Germinal center (tissue), 1 donor: ENCODE results near the gene ISCA1.
"Not testable (repeated sequence)": the region's sequence is repeated elsewhere in the genome, so short reads cannot be mapped to it uniquely, and the experiment has no call there.

Experiments
- DNase-seq: peaks from one replicate; pipeline ENCODE4 v3.0.0; 2012; ENCODE audit warnings: mixed read lengths, low spot score

Gene ISCA1

DNA sequence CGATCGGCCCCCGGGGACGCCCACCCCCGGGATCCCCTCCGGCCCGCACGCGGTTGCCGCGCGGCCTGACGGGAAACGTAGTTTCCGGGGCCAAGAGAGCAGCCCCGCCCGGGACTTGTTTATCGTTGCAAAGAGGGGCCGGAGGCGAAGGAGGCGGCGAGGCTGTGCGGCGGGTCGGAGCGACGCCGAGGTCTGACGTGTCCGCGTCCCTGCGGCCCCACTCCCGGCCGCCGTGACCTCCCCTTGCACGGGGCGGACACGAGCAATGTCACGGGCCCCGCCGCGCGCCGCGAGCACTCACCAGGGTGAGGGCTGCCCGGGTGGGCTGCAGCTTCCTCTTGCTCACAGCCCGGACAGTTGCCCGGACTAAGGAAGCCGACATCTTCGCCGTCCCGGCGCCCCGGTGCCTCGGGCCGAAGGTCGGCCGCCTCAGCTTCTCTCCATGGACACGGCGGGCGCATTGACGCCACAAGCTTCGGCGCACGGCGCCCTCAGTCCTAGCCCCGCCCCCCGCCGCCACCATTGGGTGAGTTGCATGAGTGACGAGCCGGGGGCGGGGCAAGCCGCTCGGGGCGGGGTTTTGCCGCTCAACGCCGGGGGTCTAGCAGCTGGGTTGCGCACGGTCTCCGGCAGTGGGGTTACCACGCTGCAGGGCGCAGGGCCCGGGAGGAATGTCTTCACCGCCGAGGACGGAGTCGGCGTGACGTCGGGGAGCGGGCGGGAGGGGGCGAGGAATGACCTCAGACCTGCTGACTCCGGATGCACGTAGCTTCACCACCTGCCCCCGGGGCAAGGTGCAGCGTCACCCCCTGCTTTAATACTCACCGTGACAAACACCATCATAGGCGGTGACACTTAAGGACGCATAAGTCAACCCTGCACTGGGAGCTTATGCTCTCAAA lies at the start of gene ISCA1:
ISCA1 (minus strand) TSS at position 462 of the 902 bp plus-strand sequence; CDS start at position 382, 80 bp downstream.
- peak; percentile 92 for DNase-seq

DNA sequence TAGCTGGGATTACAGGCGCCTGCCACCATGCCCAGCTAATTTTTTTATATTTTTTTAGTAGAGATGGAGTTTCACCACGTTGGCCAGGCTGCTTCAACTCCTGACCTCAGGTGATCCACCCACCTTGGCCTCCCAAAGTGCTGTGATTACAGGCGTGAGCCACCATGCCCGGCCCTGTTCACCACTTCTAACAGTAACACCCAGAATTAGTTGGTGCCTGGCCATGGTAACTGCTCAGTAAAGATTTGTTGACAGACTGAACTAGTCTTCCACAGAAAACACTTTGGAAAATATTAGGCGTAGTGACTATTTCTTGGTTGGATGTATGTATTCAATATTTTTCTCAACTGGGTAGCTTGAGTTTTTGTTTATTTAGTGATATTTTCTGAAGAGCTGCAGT lies 47.8 kb upstream of the ISCA1 start:
- no peak for DNase-seq

DNA sequence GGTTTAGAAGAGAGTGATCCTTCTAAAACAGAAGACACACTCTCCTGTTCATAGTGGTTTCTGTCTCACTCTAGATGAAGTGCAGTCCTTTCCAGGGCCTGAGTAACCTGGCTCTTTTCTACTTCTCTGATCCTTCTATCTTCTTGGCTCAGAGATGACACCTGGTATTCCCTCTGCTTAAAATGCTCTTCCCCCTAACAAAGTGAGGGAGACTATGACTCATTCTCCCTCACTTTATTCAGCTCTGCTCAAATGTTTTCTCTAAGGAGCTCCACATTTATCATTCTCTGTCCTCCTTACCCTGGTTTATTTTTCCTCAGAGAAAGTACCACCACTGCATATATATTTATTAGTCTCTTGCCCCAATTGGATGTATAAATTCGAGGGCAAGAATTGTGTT lies 47.3 kb upstream of the ISCA1 start:
- DNase-seq, result no peak

DNA sequence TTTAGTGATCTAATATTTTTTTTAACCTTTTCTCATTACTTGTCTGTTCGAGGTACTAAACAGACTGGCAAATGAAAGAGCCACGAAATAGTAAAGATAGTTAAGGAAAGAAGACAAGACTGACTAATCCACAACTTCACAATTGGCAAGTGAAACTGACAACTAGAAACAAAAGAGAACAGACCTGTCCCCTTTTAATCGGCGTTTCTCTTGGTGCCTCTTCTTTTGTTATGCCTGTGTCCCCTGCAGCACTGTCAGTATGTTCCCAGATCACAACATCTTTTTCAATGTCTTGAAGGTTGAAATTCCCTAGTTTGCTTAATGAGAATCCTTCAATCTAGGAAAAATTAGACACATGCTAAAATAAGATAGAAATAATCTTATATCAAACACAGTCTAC lies 45.8 kb upstream of the ISCA1 start:
- no peak for DNase-seq

DNA sequence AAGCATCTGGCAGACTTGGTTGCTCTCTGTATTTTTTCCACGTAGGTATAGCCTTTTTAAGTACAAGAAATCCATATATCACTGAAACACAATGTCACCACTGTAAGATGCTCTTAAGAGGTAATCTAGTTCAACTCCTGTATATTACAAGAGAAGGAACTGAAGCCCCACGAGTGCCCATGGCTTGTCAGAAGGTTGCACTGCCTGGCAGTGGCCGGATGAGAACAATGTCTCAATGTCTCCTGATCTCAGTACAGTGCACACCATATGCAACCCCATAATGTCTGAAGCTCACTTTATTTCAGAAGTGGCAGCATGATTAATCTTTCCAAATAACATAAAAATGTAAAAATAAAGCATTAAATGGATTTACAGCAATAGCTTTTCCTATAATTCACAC lies 44.2 kb upstream of the ISCA1 start:
- no peak for DNase-seq

DNA sequence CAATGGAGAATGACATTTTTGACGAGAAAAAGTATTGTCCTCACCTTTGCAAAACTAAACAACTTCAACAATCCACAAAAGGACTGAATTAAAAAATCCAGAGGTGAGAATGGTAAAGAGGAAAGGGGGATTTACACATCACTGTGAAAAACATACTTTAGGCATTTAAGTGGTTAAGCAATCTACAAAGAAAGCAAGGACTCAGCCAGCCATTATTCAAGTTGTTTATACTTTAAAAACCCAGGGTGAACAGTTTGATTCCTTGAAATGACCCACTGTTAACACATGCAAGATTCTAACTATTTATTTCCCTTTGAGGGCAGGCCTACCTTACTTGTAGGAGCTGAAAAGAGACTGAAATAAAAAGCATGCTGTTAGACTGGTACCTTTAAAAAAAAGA lies 42.6 kb upstream of the ISCA1 start:
- DNase-seq, result no peak

DNA sequence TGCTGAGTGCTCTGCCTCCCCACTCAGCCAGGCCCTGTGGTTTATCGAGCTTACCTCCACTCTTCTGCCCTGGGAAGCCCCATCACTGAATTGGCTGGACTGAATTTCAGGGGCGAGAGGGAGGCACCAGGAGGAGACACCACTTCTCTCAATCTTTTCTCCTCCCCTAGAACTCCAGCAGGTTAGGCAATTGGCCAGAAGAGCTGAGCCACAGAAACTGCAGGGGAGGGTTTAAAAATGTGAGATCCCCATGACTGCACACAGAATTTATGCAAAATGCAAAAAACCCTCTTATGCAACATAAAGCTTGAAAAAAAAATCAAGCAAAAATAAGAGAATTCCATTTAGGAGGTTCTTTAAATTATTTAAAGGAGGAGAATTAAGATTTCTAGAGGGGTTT lies 42.0 kb upstream of the ISCA1 start:
- DNase-seq, result peak; percentile 22

DNA sequence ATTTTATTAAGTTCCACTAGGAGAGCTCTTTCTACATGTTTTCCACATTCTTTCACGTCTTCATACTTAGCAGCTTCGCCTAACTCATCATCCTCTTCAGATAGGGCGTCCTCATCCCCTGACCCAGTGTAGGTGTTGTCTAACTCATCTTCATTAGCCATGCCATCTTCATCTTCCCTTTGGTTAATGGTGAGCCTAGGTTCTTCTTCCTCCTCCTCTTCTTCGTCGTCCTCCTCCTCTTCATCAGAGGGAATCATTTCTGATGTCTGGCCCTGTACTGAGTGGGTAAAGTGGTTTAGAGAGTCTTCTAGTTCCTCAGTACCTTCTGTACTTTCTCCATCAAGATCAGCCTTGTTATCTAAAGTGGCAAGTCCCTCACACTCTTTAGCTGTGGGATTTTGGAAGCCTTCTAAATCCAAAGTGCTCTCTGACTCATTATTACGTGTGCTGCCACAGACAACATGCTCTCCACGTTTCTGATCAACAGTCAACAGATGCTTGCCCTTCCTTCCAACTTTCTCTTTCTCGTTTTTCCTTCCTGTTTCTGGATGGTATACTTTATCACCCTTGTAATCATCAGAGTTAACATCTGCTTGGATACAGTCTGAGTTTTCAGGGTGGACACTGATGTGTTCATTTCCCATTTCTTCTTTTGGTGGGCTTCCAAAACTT lies 40.8 kb upstream of the ISCA1 start:
- no peak for DNase-seq

DNA sequence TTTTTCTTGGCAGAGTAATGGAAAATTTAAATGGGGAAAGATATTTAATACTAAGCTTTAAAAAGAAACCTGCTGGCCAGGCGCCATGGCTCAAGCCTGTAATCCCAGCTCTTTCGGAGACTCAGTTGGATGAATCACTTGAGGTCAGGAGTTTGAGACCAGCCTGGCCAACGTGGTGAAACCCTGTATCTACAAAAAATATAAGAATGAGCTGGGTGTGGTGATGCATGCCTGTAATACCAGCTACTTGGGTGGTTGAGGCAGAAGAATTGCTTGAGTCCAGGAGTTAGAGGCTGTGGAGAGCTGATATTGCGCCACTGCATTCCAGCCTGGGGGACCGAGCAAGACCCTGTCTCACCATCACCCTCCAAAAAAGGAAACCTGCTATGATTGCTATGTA lies 39.0 kb upstream of the ISCA1 start:
- DNase-seq, result no peak

DNA sequence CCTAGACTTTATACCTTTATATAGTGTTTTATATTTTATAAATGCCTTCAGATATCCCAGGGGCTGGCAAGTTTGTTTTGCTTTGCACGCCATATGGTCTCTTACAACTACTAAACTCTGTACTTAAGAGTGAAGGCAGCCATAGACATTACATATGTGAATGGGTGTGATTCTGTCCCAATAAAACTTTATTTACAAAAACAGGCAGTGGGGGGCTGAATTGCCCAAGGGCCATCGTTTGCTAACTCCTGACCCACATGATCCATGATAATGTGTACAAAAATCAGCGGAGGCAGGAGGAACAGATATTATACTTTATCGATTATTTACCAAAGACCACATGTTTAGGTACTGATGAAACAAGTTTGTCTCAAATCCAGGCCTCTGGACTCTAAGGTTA lies 35.8 kb upstream of the ISCA1 start:
- DNase-seq, result no peak

DNA sequence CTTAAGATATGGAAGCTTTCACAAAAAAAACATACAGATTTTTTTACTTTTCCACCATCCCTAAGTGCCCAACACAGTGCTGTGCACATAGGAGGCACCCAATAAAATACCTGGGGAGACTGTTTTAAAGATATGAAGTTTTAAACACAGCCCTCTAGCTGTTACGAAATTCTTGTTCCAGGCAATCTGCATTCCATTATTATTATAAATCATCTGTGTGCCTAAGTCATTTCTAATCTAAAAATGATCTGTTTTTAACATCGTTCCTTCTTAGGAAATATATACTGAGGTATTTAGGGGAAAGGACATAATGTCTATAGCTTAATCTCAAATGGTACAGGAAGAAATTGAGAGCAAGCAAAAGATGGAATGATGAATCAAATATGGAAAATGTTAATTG lies 32.7 kb upstream of the ISCA1 start:
- DNase-seq, result no peak

DNA sequence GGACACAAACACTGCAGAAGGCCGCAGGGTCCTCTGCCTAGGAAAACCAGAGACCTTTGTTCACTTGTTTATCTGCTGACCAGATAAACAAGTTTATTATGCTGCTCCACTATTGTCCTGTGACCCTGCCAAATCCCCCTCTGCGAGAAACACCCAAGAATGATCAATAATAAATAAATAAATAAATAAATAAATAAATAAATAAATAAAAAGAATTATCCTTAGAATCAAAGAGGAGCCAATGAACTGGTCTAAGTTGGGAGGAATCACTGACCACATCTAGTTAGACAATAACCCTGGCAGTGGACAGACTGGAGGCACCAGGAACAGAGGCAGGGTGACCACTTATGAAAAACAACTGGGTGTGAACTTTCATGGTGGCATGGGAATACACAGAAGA lies 30.6 kb upstream of the ISCA1 start:
- not testable (repeated sequence) for DNase-seq

DNA sequence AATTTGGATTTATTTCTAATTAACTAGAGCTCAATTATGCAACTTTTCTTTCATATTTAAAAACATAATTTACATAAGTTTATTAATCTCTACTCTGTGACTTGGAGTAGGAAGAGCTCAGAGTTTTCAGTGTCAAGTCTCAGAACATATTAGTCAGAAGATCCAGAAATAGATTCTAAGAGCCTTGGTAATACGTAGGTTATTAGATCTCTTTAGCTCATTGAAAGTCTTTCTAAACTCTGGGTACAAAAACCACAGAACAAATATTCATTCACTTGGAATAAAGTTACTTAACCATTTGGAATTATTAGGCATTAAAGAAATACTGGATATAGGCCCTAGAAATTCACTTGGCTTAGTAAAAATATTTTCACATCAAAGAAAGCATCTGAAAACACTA lies 26.3 kb upstream of the ISCA1 start:
- DNase-seq, result no peak

DNA sequence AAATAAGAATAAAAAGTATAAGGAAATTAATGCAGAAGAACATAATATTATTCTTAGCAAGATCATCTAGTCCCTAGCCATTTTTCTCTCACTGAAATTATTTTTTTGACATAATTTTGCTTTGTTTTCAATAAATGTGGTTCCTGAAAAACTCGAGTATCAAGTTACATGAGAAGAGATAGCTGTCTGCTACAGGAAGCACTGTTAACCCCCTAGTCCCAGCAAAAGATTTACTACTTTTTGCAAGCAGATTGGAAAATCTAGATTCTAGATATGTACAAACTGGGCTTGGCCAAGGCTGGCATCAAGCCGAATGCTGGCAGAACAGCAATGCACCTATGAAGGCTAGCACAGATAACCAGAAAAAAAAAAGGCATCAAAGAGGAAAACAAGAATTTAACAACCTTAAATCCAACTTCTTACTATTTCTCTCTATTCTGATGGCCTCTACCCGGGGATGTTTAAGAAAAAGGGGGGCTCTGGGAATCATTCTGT lies 21.9 kb upstream of the ISCA1 start:
- no peak for DNase-seq

DNA sequence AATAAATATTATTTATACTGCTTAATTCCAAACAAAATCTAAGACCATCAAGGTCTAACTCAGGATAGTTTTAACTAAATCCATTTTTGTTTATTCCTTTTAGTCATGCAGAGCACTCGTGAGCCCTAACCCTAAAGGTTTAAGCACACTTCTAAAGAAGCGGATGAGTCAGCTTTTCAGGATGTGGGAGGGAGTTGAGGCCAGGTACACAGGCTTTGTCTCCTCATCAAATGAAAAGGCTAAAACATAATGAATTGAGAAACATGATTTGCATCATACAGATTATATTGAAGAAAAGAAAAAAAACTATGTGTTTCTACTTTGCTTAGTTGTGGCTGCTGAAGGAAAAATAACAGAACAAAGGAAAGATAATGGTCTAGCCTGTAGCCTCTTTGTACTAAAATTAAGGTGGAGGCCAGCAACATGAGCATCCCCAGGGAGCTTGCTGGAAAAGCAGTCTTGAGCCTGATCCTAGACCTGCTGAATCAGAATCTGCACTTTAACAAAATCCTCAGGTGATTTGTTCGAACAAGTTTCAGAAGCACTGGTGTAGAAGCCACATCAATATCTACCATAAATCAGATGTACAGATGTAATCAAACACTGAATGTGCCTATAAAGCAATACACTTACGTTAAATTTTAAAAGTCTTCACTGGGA lies 21.1 kb upstream of the ISCA1 start:
- no peak for DNase-seq

DNA sequence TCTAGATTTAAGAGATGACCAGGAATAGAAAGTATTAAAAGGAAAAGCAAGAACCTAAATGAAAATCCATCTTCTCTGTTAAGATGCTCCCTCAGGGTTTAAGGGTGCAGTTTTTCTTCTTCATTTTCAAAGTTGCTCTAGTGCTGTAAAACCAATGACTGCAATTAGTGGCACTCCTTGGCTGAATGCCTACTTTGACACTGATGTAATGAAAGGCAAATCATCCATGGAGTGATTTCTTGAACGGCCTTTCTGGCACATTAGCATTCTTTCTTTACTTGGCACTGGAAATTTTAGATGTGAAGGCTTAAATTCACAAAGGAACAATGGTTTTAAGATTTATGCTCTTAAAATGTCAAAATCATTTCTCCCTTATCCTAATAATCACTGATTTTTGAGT lies 19.3 kb upstream of the ISCA1 start:
- DNase-seq, result no peak

DNA sequence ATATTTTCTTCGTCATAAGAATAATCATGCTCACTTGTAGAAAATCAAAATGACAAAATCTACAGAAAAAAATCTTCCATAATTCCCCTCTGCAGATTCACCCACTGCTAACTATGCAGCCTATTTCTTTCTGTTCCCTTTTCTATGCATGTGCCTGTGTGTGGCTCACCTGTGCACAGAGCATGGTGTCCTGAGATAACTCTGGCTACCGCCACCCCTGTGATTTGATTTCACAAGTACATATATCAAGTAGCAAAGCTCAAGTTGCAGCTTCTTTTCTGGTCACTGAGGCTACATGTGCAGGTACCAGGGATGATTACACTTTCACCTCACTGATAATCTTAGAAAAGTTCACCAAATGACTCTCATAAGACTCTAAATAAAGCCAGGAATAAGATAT lies 18.4 kb upstream of the ISCA1 start:
- no peak for DNase-seq

DNA sequence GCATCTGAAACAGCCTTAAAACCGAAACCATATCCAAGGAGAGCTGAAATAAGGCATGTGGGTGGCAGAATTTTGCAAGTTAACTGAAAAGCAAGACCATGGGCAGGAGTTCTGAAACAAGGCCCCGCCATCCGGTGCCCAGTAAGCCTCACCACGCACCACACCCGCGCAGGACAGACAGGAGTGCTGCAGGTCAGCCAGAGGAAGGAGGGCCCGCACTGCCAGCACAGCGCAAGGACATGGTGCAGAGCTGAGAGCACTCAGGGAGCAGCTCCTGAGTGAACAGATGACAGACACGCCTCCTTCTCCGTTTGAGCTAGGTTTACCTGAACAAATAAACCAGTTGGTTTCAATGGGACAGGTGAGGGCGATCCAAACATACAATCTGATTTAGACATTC lies 16.5 kb upstream of the ISCA1 start:
- no peak for DNase-seq

DNA sequence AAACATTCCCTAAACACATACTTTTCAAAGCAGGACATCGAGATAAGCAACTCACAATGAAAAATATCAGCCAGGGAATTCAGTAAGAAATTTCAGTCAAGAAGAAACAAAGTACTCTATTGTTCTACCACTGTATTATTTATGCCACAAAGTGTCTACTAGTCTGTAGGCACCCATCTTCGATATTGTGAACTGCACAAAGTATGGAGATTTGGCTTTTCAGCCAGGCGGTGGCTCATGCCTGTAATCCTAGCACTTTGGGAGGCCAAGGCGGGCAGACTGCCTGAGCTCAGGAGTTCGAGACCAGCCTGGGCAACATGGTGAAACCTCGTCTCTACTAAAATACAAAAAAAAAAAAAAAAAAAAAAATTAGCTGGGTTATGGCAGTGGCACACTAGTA lies 8.0 kb upstream of the ISCA1 start:
- DNase-seq, result not testable (repeated sequence)

DNA sequence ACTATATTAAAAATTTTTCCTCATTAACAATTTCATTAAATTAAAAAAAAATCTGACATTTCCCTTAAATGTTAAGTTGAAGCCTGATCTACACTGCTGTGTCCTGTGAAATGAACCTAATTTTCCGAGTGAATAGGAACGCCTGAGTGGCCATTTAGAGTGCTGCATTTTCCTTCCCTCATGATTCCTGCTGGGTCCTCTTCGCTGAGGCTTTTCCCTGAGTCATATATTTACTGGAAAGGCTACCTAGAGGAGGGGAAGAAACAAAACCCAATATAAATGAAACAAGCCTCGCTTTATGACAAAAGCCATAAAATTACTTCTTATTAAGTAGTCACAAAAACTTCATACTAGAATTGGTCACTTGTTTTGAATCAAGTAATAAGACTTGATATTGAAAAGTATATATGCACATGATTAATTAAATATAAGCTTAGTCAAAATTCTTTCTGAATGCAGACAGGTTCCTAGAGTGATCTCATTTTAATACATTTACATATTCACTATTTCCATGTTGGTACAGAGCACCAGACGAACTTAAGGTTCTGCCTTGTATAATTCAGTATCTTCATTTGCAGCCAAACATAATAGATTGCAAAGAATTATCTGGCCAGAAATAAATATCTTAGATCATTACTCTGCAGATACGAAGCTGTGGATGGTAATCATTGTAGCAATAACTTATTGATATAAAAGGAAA lies 6.3 kb upstream of the ISCA1 start:
- no peak for DNase-seq

DNA sequence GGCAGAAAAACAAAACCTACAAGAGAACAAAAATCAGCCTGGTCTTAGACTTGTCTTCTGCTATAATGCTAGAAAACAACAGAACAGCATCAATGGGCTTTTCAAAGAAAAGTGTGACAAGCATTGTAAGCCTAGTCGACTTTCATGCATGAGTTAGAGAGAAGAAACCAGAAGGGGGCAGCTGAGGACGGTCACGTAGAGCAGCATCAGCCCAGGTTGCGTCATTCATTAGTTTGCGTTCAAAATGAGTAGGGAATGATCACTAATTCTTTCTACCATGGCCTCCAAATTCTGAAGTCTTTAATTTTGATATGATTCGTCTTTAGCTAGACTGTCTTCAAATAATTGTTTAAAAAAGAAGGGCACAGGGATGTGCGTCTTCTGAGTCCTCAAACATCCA lies 4.7 kb upstream of the ISCA1 start:
- DNase-seq, result no peak

DNA sequence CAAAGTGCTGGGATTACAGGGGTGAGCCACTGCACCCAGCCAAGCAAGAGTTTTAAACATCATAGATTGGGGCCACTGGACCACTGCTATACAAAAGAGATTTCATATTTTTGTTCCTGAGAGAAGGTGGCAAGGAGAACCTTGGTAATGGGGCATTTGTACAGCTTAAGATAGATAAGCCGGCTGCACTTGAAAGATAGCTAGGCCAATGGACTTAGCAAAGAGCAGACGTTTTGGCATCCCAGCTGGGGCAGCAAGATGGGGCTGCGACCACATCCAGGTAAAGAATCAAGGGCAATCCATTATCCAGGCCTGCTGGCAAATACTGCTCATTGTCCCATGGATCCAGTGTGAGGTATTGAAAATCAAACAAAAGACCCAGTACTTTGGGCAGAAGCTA lies 3.9 kb upstream of the ISCA1 start:
- DNase-seq, result no peak
